SJSA1 (cell line): ENCODE results near the gene MYO5A. TPM values are rescaled to one million over a fixed set of nuclear protein-coding genes. Genes with fewer than 3 reads are reported as not detected.

Experiments used
- DNase-seq, 2 experiments: peaks; one replicate each; pipeline ENCODE4 v3.0.0-alpha.2; 2015 to 2020; ENCODE audit warnings: low spot score in 2 of 2, low read depth in 1 of 2
- H3K27ac ChIP-seq: fragments of 250-450 bp; sonication (Bioruptor Pico); 2 replicates; pipeline ENCODE4 v1.5.1; 2020; ENCODE audit warnings: mild to moderate bottlenecking, moderate library complexity
- H3K27me3 ChIP-seq: fragments of 250-450 bp; sonication (Bioruptor Pico); replicated peaks from 2 replicates; pipeline ENCODE4 v1.5.1; 2020; ENCODE audit warnings: mild to moderate bottlenecking, moderate library complexity
- H3K36me3 ChIP-seq: fragments of 250-450 bp; sonication (Bioruptor Pico); 2 replicates; pipeline ENCODE4 v1.5.1; 2020; ENCODE audit warnings: mild to moderate bottlenecking
- H3K4me1 ChIP-seq: fragments of 250-450 bp; sonication (Bioruptor Pico); replicated peaks from 2 replicates; pipeline ENCODE4 v1.6.1; 2021; ENCODE audit warnings: mild to moderate bottlenecking
- H3K4me3 ChIP-seq: fragments of 250-450 bp; sonication (Bioruptor Pico); 2 replicates; pipeline ENCODE4 v1.5.1; 2020; ENCODE audit warnings: mild to moderate bottlenecking
- H3K9me3 ChIP-seq: fragments of 250-450 bp; sonication (Bioruptor Pico); replicated peaks from 2 replicates; pipeline ENCODE4 v1.5.1; 2020; ENCODE audit warnings: mild to moderate bottlenecking
- total RNA-seq: library from RNA; depleted of rRNA; stranded (reverse); fragments of >200 nt; shearing (Covaris generic); gene quantifications from 2 replicates; pipeline ENCODE4 v1.2.3, GENCODE V29; 2014; rRNA removed

The MYO5A gene
- total RNA-seq, 1 experiment from 2014 or later: 36.3 TPM

GRCh38 chr15:52276256-52276770 lies 252.4 kb downstream of the MYO5A start:
- H3K4me3 ChIP-seq: no peak overlapping the region
- no peaks in the 10 kb centered on the region for H3K36me3 ChIP-seq
- H3K27ac ChIP-seq: no peak overlapping the region
- H3K4me1 ChIP-seq: no peaks in the 10 kb centered on the region
- no peaks in the 10 kb centered on the region for H3K27me3 ChIP-seq
- no peaks in the 10 kb centered on the region for H3K9me3 ChIP-seq
- DNase-seq: no peak

GRCh38 chr15:52263563-52264282 lies 265.0 kb downstream of the MYO5A start:
- Histone ChIP-seq H3K4me3 (no peak overlapping the region), H3K4me1 (peaks cover 21% of the 10 kb centered on the region)
- no peak for DNase-seq

GRCh38 chr15:52262364-52262763 lies 266.3 kb downstream of the MYO5A start:
- H3K27me3 ChIP-seq: no peaks in the 10 kb centered on the region
- H3K36me3 ChIP-seq: no peaks in the 10 kb centered on the region
- no peaks in the 10 kb centered on the region for H3K9me3 ChIP-seq
- DNase-seq: no peak
- peaks cover 34% of the 10 kb centered on the region for H3K4me1 ChIP-seq
- peak overlapping the region; percentile 43 for H3K27ac ChIP-seq
- H3K4me3 ChIP-seq: no peak overlapping the region

More at GRCh38 chr15:52263563-52264282, 265.0 kb downstream of the MYO5A start:
- Histone ChIP-seq H3K9me3 (no peaks in the 10 kb centered on the region), H3K27ac (no peak overlapping the region), H3K27me3 (no peaks in the 10 kb centered on the region), H3K36me3 (no peaks in the 10 kb centered on the region)

- no peak overlapping the region for H3K4me3 ChIP-seq
- peak; percentile 80 to 87 for DNase-seq
- no peaks in the 10 kb centered on the region for H3K27me3 ChIP-seq
- peaks cover 39% of the 10 kb centered on the region for H3K4me1 ChIP-seq
- H3K9me3 ChIP-seq: no peaks in the 10 kb centered on the region
- H3K36me3 ChIP-seq: no peaks in the 10 kb centered on the region
- peak overlapping the region; percentile 43 for H3K27ac ChIP-seq
Observed at GRCh38 chr15:52261498-52262242, 267.0 kb downstream of the MYO5A start.

GRCh38 chr15:52261026-52261425 lies 267.7 kb downstream of the MYO5A start:
- H3K36me3 ChIP-seq: no peaks in the 10 kb centered on the region
- DNase-seq: no peak

GRCh38 chr15:52259503-52259902 lies 269.2 kb downstream of the MYO5A start:
- no peaks in the 10 kb centered on the region for H3K27me3 ChIP-seq

More at GRCh38 chr15:52261026-52261425, 267.7 kb downstream of the MYO5A start:
- Histone ChIP-seq H3K27me3 (no peaks in the 10 kb centered on the region), H3K4me3 (no peak overlapping the region), H3K9me3 (no peaks in the 10 kb centered on the region), H3K27ac (peak overlapping the region; percentile 43; the same call in 1 of the 2 replicates), H3K4me1 (peaks cover 41% of the 10 kb centered on the region)

GRCh38 chr15:52258461-52258860 lies 270.2 kb downstream of the MYO5A start:
- H3K9me3 ChIP-seq: no peaks in the 10 kb centered on the region
- H3K4me3 ChIP-seq: no peak overlapping the region
- no peaks in the 10 kb centered on the region for H3K36me3 ChIP-seq
- no peak for DNase-seq
- H3K27ac ChIP-seq: no peak overlapping the region
- H3K4me1 ChIP-seq: peaks cover 52% of the 10 kb centered on the region
- no peaks in the 10 kb centered on the region for H3K27me3 ChIP-seq

More at GRCh38 chr15:52259503-52259902, 269.2 kb downstream of the MYO5A start:
- Histone ChIP-seq H3K27ac (no peak overlapping the region), H3K36me3 (no peaks in the 10 kb centered on the region), H3K4me1 (peaks cover 49% of the 10 kb centered on the region), H3K4me3 (no peak overlapping the region), H3K9me3 (no peaks in the 10 kb centered on the region)
- DNase-seq: no peak

- H3K27ac ChIP-seq: no peak overlapping the region
- no peaks in the 10 kb centered on the region for H3K9me3 ChIP-seq
- H3K4me1 ChIP-seq: peaks cover 56% of the 10 kb centered on the region
- H3K4me3 ChIP-seq: no peak overlapping the region
- no peak for DNase-seq
- no peaks in the 10 kb centered on the region for H3K36me3 ChIP-seq
- H3K27me3 ChIP-seq: no peaks in the 10 kb centered on the region
Observed at GRCh38 chr15:52257734-52258062, 271.0 kb downstream of the MYO5A start.

Other genes starting within 250 kb of the MYO5A start
- gene MYO5C, start 233.1 kb downstream of the MYO5A start, total RNA-seq: 0.16 and 0.47 TPM in 2 replicates
- gene ARPP19, start 40.1 kb upstream of the MYO5A start, total RNA-seq: 159 and 164 TPM in 2 replicates
- gene ATOSA, start 150.5 kb upstream of the MYO5A start, total RNA-seq: 2.0 and 4.0 TPM in 2 replicates